DMS53 treated with DMSO at 0.1 percent for 48 hours (cell line): Measurements from ENCODE around the gene RSBN1.

Experiments used
- DNase-seq: peaks from one replicate; lab custom pipeline; 2025; ENCODE audit not compliant: unreplicated experiment; lab: John Stamatoyannopoulos, UW

Gene RSBN1

GRCh38 chr1:113813218-113813617 lies 942 bp upstream of the RSBN1 start:
- no peak for DNase-seq

DNA sequence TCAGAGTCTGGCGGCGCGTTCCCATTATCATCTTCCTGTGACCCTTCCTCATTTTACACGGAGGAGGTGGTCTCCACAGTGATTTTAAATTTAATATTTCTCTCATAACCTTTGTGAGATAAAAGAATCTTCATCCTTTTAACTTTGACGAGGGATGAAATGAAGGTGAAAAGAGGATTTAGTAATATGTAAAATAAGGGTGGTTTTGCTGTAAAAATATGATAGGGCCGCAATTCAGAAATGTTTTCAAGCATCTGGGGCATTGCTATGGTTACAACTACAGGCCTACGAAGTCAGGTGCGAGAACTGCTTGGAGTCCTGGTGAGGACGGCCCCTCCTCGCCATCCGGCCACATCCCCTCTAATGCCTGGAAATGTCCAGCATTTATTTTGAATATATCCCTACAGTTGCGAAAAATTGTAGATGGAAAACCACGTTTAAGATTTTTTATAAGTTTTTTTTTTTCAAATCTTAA lies 422 bp upstream of the RSBN1 start:
- no peak for DNase-seq

DNA sequence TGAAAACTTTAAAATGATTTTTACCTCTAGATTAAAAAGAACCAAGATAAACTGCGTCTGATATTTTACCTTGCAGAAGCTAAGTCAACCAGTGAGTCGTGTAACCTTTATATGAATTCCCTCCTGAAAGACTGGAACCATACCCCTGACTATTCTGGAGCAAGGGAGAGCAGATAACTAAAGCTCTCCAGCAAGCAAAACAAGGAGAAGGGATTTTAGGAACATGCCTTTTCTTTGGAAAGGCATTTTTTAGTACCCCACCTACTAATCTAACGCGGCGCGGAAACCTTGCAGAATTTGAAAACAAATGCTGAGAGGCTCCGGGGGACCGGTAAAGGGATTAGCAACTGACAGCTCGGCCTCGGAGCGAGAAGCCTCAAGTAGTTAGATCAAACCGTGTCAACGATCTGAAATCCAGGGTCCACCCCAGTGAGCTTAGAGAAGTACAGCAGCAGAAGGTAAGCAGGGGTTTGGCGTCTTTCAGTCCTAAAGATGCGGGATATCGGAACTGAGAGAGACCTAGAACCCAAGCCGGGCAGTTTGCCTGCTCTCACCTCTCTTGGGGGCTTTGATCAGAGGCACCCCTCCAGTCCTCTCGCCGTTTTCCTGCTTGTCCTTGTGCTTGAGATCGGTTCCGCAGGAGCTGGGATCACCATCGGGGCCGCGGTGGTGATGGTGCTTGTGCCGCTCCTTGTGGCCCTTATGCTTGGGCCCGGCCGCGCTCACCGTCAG lies 954 bp downstream of the RSBN1 start:
- peak; percentile 15 for DNase-seq

DNA sequence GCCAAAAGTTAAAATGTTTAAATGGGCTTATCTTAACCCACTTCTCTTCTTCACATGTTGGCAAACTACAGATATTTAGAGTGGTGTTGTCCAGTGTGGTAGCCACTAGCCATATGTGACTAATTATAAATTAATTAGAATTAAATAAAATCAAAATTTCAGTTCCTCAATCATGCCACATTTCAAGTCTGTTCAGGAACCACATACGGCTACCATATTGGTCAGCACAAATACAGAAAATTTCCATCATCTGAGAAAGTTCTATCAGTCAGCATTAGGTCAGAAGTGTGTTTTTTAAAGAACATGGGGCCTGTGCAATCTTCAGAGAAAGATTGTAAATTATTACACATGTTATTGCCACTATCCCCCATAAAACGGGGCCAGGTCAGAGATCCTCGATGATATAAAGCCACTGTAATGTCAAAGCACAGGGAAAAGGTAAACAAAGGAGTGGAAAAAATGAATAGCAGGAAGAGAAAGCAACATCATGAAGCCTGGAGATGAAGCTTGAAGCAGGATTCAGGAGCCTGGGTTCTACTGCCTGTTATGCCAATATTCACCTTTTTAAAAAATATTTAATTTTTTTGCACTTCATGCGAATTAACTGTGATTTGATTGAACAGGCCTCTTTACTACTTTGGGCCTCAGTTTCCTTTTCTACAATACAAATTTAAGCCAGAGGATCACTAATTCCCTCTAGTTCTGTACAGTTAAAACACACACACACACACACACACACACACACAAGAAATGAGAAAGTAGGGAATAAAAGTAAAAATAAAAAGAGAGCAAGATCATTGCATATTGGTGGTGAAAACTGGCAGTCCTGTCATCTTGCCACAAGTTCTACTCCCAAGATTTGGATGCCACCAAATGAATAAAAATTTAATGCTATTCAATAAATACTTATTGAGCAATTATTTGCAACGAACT lies 2.3 kb downstream of the RSBN1 start:
- no peak for DNase-seq

- DNase-seq = no peak
These were observed 3.7 kb downstream of the RSBN1 start for GRCh38 chr1:113808450-113809195.

DNA sequence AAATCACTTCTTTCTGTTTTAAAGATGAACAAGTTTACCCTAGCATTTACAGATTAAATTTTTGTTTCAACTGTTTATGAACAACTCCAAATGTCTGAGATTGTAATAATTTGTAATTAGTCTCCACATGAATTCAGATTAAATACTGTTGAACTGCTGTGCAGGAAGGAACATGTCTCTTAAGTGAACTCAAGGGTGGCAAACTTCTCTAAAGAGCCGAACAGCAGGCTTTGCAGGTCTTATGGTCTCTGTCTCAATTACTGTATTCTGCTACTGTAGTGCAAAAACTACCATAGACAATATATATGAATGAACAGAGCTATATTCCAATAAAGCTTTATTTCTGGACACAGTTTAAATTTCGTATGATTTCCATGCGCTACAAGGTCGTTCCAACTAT lies 6.6 kb downstream of the RSBN1 start:
- no peak for DNase-seq

GRCh38 chr1:113805256-113805531 lies 7.1 kb downstream of the RSBN1 start:
- DNase-seq = no peak

GRCh38 chr1:113804421-113805255 lies 7.6 kb downstream of the RSBN1 start:
- peak; percentile 66 for DNase-seq

GRCh38 chr1:113802367-113803007 lies 9.8 kb downstream of the RSBN1 start:
- DNase-seq = no peak

DNA sequence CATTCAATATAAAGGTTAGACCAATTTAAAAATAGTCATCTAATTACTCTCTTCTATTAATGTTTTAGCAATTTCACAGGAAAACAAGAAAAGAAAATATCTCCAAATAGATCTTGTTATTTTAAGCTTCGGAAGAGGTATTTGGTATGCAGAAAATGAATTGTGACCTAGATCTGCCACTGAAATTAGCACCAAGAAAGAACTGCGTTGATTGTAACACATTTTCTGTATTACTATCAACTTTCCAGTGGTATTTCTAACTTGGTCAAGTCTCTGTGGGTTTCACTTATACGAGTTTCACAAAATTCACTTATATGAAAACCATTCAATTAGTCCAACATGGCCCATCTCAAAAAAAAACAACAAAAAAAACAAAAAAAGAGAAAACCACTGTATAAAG lies 11.8 kb downstream of the RSBN1 start:
- no peak for DNase-seq

DNA sequence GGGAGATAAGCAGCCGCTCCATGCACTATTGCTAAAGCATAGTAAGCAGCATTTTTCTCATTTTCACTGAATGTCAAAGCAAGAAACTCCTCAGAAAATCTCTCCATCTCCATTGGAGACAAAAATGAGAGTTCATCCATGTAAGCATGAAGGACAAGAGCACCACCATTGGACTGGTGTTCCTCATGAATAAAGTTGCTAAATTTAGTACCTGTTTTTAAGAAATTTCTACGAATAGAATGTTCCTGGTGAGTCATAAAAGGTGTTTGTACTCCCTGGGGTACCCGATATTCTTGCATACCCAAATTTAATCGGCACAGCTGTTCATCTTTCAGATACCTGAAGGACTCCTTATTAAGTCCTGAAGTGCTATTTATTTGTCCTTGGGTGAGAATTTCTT lies 14.8 kb downstream of the RSBN1 start:
- no peak for DNase-seq

GRCh38 chr1:113793878-113794834 lies 18.1 kb downstream of the RSBN1 start:
- no peak for DNase-seq

GRCh38 chr1:113792986-113793385 lies 19.3 kb downstream of the RSBN1 start:
- DNase-seq = no peak

DNA sequence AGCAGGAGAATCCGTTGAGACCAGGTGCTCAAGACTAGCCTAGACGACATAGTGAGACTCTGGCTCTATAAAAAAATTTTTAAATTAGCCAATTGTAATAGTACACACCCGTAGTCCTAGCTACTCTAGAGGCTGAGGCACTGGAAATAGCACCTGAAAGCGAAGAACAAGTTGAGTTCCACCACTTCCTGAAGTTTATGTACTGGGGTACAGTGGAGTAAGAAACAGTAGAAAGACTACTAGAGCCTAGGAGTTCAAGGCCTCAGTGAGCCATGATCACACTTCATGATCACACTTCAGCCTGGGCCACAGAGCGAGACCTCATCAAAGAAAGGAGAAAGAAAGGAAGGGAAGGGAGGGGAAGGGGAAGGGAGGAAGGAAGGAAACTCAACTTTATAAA lies 19.8 kb downstream of the RSBN1 start:
- DNase-seq = no peak

GRCh38 chr1:113788802-113789201 lies 23.5 kb downstream of the RSBN1 start:
- no peak for DNase-seq

- no peak for DNase-seq
These were observed 24.6 kb downstream of the RSBN1 start for GRCh38 chr1:113787663-113788062.

DNA sequence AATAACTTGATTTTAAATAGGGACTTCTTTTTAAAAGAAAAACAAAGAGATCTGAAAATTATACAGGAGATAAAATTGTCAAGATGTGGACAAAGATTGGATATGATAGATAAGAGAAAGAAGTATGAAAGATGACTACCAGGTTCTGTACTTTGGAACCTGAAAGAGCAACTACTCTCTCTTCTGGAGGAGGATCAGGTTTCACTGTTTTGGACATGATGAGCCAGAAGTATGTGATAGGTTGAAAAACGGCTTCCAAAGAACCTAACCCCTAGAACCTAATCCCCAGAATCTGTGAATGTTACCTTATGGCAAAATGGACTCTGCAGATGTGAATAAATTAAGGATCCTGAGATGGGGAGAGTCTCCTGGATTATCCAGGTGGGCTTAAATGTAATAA lies 26.2 kb downstream of the RSBN1 start:
- peak; percentile 5 for DNase-seq

DNA sequence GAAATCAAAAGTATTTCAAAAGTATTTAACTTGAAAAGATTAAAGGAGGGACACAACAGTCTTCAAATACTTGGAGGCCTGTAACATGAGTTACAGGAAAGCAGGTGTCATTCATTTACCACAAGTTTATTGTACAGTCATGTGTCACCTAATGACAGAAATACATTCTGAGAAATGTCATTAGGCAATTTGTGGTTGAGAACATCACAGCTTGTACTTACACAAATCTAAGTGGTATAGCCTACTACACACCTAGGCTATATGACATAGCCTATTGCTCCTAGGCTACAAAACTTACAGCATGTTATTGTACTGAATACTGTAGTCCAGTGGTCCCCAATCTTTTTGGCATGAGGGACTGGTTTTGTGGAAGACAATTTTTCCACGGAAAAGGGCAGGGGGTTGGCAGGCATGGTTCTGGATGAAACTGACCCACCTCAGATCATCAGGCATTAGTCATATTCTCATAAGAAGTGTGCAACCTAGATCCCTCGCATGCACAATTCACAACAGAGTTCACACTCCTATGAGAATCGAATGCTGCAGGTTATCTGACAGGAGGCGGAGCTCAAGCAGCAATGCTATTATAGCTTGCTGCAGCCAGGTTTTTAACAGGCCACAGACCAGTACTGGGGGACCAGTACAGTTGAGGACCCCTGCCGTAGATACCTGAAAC lies 28.0 kb downstream of the RSBN1 start:
- DNase-seq = no peak
